Inferior parietal cortex (tissue), 1 donor: ENCODE data around the gene SNX27.
A peak's percentile ranks its signal among the peaks of the same experiment; 100 is the strongest.

Experiments used
- DNase-seq: peaks from one replicate; pipeline ENCODE4 v3.0.0-alpha.2; 2016; ENCODE audit errors: extremely low spot score

SNX27 gene

GRCh38 chr1:151705753-151706463, 94.1 kb downstream of the SNX27 start:
- DNase-seq, result no peak

GRCh38 chr1:151706464-151707415, 94.9 kb downstream of the SNX27 start:
- DNase-seq, result no peak

GRCh38 chr1:151707541-151708065, 95.8 kb downstream of the SNX27 start:
- no peak for DNase-seq

GRCh38 chr1:151708891-151709290, 97.0 kb downstream of the SNX27 start:
- DNase-seq, result no peak

GRCh38 chr1:151710187-151710840, 98.5 kb downstream of the SNX27 start:
- DNase-seq, result peak; percentile 76

GRCh38 chr1:151711044-151711800, 99.4 kb downstream of the SNX27 start:
- DNase-seq, result peak; percentile 29

GRCh38 chr1:151711951-151712350, 100.1 kb downstream of the SNX27 start:
- no peak for DNase-seq

- no peak for DNase-seq
These were observed 101.2 kb downstream of the SNX27 start for GRCh38 chr1:151713044-151713443.

GRCh38 chr1:151713874-151714273, 102.0 kb downstream of the SNX27 start:
- no peak for DNase-seq

GRCh38 chr1:151714820-151715725, 103.2 kb downstream of the SNX27 start:
- no peak for DNase-seq

- DNase-seq, result no peak
These were observed 104.0 kb downstream of the SNX27 start for GRCh38 chr1:151715726-151716404.

GRCh38 chr1:151716405-151716762, 104.5 kb downstream of the SNX27 start:
- no peak for DNase-seq

GRCh38 chr1:151716771-151717631, 105.2 kb downstream of the SNX27 start, which contains the start of gene CELF3:
Gene CELF3, minus strand, starts transcription at chr1:151716803. Its CDS starts 783 bp downstream, at chr1:151716020.
- peak; percentile 73 for DNase-seq

- DNase-seq, result peak; percentile 31
These were observed 106.2 kb downstream of the SNX27 start for GRCh38 chr1:151718011-151718431.

- DNase-seq, result no peak
These were observed 106.8 kb downstream of the SNX27 start for GRCh38 chr1:151718666-151719065.

- no peak for DNase-seq
These were observed 108.3 kb downstream of the SNX27 start for GRCh38 chr1:151720125-151720524.

GRCh38 chr1:151720554-151720953, 108.7 kb downstream of the SNX27 start:
- DNase-seq, result no peak

- DNase-seq, result no peak
These were observed 109.3 kb downstream of the SNX27 start, which contains the start of gene RIIAD1 for GRCh38 chr1:151720974-151721787. Gene RIIAD1, plus strand, starts transcription at chr1:151721522. Its CDS starts 15 bp downstream, at chr1:151721537.
